ENCODE results near the gene S100A3.
"Not testable (repeated sequence)": the region's sequence is repeated elsewhere in the genome, so short reads cannot be mapped to it uniquely, and the experiment has no call there.

Gene S100A3, protein sequence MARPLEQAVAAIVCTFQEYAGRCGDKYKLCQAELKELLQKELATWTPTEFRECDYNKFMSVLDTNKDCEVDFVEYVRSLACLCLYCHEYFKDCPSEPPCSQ

DNA sequence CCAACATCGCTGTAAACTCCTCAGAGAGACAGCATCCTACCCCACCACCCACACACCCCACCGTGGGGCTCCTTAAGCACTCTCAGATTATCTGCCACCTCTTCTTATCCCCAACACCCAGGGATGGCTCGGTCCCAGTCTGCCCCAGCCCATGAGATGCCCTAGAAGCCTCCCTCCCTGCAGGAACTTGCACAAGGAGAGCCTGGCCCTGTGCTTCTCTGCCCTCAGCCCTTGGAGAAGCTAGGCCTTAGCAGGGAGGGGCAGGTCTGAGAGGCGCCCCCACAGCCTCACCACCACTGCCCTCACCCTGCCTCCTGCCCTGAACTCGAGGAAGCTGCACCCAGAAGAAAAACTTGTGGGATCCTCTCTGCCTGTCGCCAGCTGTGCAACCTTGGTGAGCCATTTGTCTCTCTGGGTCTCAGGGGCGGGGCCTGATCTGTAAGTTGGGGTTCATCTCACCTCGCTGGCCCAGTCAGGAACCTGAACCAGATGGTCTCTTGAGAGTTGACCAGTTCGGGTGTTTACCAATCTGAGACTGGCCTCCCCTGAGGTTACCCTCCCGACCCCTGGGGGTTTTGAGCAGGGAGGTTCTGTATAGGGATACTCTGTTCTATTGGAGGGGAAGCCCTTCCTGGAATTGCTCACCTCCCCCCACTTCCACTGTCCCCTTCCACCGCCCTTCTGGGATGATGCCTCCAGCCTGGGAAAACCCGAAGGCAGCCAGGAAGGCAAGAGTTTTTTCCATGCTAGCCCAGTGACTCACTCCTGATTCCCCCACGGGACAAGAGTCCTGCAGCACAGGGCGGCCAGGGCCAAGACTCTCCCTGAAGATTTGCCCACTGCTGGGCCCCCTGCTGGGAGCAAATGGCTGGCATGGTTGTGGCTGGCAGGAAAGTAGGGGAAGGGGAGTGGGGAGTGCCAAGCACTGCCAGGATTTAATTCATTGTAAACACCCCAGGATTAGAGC, at the start of gene S100A3:
TSS of gene S100A3 (minus strand) at position 537 of the 967 bp plus-strand sequence. CDS start 773 bp downstream, outside the sequence.
- peak; percentile 60 for DNase-seq (ENCODE audit: low spot score)

DNA sequence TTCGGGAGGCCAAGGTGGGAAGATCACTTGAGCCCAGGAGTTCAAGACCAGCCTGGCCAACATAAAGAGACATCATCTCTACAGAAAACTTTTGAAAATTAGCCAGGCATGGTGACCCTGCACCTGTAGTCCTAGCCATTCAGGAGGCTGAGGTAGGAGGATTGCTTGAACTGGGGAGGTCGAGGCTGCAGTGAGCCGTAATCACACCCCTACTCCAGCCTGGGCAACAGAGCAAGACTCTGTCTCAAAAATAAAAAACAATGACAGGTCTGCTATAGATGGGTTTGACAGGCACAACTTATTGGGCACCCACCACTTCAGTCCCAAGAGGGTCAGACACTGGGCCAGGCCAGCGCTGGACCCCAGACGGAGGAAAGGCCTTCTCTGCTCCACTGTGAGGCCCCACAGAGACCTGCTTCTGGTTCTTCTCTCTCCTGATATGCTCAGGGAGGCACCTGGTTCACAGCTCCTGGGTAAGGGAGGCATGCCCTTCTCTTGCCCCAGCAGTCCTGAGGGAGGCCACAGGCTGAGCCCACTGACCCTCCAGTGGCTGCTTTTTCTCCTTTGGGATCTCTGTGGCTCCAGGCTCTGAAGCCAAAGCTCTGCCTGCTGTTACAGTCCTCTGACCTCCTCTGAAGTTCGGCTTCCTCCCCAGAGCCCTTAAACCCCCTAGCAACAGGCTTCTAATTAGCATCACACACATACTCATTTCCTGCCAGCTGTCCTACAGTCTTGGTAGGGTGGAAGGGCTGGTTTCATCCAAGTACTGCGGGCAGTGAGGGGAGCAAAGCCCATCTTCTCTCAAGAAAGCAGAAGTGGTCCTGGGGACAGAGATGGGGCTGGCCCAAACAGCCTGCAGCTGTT, 49.5 kb upstream of the S100A3 start:
- DNase-seq (ENCODE audit: low spot score): no peak

GRCh38 chr1:153597206-153597605, 48.1 kb upstream of the S100A3 start:
- no peak for DNase-seq (ENCODE audit: low spot score)

- DNase-seq (ENCODE audit: low spot score): no peak
These were observed 43.7 kb upstream of the S100A3 start for GRCh38 chr1:153592748-153593147.

- no peak for DNase-seq (ENCODE audit: low spot score)
These were observed 39.4 kb upstream of the S100A3 start for GRCh38 chr1:153588482-153588881.

- not testable (repeated sequence) for DNase-seq (ENCODE audit: low spot score)
These were observed 39.0 kb upstream of the S100A3 start for GRCh38 chr1:153588033-153588432.

DNA sequence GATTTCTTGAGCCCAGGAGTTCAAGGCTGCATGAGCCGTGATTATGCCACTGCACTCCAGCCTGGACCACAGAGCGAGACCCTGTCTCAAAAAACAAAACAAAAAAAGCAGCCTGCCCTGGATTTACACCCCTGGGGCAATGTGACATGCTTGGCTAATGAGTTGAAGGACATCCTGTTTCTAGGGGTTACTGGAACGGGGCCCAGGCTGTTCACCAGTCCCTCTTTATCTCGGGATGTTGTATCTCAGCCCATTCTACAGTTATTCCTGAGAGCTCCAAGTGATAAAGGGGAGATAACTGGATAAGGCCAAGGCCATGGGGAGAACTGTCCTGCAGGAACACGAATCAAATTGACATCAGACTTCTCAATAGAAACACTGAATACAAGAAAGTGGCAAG, 38.3 kb upstream of the S100A3 start:
- no peak for DNase-seq (ENCODE audit: low spot score)

DNA sequence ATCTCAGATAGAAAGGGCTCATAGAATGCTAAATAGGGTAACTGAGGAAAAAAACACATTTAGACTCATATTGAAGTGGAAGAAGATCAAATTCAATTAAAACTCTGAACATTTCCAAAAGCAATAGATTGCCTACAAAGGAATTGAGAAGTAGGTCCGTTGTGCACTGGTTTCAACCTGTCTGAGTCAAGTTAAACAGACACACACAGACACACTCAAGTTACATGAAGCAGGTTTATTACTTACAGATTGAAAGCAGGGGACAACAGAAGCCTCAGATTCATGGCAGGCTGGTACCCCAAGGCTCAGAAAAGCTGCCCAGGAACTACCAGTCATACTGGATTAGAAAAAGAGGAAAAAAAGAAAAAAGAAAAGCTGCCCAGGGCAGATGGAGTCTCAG, 37.3 kb upstream of the S100A3 start:
- DNase-seq (ENCODE audit: low spot score): no peak

GRCh38 chr1:153585006-153585405, 35.9 kb upstream of the S100A3 start:
- DNase-seq (ENCODE audit: low spot score): no peak

DNA sequence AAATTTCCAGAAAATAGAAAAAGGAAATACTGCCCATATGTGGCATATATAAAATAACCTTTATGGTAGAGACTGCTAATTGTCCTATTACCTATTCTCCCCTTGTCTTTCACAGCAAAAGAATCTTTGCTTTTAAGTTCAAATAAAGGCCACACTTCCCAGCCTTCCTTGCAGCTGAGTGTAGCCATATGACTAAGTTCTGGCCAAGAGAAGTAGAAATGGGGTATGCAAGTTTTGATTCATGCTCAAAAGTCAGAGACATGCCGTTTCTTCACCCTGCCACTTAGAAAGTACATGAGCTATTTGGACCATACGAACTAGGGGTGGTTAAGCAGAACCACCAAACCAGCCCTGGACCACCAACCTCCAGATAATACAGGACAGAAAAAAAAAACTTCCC, 34.9 kb upstream of the S100A3 start:
- no peak for DNase-seq (ENCODE audit: low spot score)

- not testable (repeated sequence) for DNase-seq (ENCODE audit: low spot score)
These were observed 34.5 kb upstream of the S100A3 start for GRCh38 chr1:153583514-153583913.

- DNase-seq (ENCODE audit: low spot score): not testable (repeated sequence)
These were observed 33.8 kb upstream of the S100A3 start for GRCh38 chr1:153582836-153583235.

DNA sequence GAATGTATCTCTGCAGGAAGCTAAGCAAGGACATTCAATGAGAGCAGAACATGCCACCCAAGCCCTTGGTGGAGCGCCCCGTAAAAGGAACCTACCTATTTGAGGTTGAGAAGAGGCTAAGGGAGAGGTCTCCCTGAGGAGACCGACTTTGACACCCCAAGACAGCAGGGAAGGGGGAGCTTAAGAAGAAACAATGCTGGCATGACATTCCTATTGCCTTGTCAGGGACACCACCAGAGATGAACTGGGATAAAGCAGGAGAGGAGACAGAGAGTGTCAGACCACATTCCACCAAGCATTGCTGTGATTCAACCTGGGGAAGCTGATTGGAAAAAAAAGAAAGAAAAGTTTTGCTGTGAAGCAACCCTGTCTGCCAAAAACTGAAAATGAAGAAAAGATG, 29.9 kb upstream of the S100A3 start:
- DNase-seq (ENCODE audit: low spot score): no peak

GRCh38 chr1:153578490-153578889, 29.4 kb upstream of the S100A3 start:
- DNase-seq (ENCODE audit: low spot score): no peak

DNA sequence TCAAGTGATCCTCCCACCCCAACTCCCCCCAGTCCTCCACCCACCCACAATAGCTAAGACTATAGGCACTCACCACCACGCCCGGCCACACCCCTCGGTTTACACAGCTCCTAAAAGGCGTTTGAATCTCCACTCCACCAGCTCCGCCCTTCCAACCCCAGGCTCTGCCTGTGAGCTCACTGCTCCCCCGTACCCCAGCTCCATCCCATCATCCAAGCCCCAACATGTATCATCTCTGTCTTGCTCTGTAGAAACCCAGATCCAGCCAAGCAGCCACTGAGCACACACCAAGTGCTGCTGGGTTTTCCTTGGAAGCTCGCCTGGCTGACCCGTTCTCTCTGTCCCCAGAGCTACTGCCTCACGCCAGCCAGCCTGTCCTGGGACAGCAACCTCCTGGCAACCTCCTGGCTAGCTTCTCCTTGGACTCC, 28.6 kb upstream of the S100A3 start:
- no peak for DNase-seq (ENCODE audit: low spot score)

GRCh38 chr1:153577138-153577537, 28.1 kb upstream of the S100A3 start:
- DNase-seq (ENCODE audit: low spot score): no peak

DNA sequence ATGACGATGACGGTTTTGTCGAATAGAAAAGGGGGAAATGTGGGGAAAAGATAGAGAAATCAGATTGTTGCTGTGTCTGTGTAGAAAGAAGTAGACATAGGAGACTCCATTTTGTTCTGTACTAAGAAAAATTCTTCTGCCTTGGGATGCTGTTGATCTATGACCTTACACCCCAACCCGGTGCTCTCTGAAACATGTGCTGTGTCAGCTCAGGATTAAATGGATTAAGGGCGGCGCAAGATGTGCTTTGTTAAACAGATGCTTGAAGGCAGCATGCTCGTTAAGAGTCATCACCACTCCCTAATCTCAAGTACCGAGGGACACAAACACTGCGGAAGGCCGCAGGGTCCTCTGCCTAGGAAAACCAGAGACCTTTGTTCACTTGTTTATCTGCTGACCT, 26.4 kb upstream of the S100A3 start:
- not testable (repeated sequence) for DNase-seq (ENCODE audit: low spot score)

GRCh38 chr1:153575081-153575491, 26.0 kb upstream of the S100A3 start:
- not testable (repeated sequence) for DNase-seq (ENCODE audit: low spot score)

GRCh38 chr1:153573351-153573750, 24.3 kb upstream of the S100A3 start:
- DNase-seq (ENCODE audit: low spot score): no peak

DNA sequence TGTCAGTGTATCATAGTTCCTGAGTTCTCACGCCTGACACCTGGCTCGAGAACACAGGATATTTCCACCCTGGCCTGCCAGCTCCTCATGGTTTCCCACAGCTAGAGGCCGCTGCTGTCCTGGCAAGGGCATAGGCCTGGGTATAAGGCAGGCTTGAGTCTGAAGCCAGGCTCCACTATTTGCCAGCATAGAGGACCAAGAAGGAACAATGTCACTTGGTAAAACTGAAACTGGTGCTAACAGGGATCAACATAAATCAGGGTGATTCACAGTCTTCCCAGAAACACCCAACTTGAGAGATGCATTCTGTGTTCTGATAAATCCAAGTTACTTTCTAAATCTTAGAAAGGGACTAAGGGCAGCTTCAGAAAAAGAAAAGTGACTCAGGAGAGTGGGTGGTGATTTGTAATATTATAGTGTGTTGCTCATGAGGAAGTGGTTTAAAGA, 23.5 kb upstream of the S100A3 start:
- peak; percentile 86 for DNase-seq (ENCODE audit: low spot score)

GRCh38 chr1:153571706-153572105, 22.6 kb upstream of the S100A3 start:
- DNase-seq (ENCODE audit: low spot score): no peak

DNA sequence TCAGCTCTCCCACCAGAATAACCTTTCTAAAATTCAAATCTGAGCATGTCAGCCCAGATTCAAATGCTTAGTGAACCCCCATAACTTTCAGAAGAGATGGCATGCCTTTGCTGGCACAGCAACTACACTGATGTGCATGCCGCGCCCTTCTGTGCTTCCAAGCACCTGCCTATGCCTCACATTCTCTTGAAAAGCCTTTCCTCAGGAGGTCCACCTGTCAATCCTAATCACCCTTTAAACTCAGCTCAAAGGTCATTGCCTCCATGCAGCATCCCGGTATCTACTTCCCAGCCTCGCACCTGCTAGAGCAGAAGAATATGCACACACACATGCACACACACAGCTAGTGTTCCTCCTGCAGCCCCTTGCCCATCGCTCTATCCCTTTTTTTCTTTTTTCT, 21.8 kb upstream of the S100A3 start:
- no peak for DNase-seq (ENCODE audit: low spot score)

Data from SW480 (cell line).